Progenitor cell of endocrine pancreas (in vitro differentiated cells): Measurements from ENCODE around the gene ASPRV1. TPM values are rescaled to one million over a fixed set of nuclear protein-coding genes. Genes with fewer than 3 reads are reported as not detected.
"Not testable (repeated sequence)": the region's sequence is repeated elsewhere in the genome, so short reads cannot be mapped to it uniquely, and the experiment has no call there.

Experiments
- DNase-seq: peaks from one replicate; pipeline ENCODE4 v3.0.0; 2021; ENCODE audit warnings: low spot score; ENCODE audit not compliant: unreplicated experiment
- H3K27ac Mint-ChIP-seq: 2 replicates; pipeline ENCODE4 v1.8.0; 2021; ENCODE audit warnings: mild to moderate bottlenecking, moderate library complexity, mixed read lengths
- H3K27me3 Mint-ChIP-seq: 2 replicates; pipeline ENCODE4 v1.8.0; 2021; ENCODE audit warnings: mixed read lengths
- H3K36me3 Mint-ChIP-seq: 2 replicates; pipeline ENCODE4 v1.8.0; 2022; ENCODE audit warnings: mixed read lengths; ENCODE audit not compliant: insufficient read depth
- H3K4me1 Mint-ChIP-seq: 2 replicates; pipeline ENCODE4 v1.8.0; 2021; ENCODE audit warnings: low read depth, mixed read lengths
- H3K4me3 Mint-ChIP-seq: 2 replicates; pipeline ENCODE4 v1.8.0; 2021; ENCODE audit warnings: low read depth, mild to moderate bottlenecking, moderate library complexity, mixed read lengths
- H3K9me3 Mint-ChIP-seq: 2 replicates; pipeline ENCODE4 v1.8.0; 2021; ENCODE audit warnings: low read depth, mixed read lengths
- CTCF ChIP-seq: fragments of 200-600 bp; sonication (generic); IDR thresholded peaks from one replicate; pipeline ENCODE4 v1.5.0; 2021; ENCODE audit warnings: antibody characterized with exemption, mild to moderate bottlenecking; ENCODE audit not compliant: unreplicated experiment
- total RNA-seq: library from RNA; stranded (reverse); gene quantifications from 2 replicates; pipeline ENCODE4 v1.2.1, GENCODE V29; 2021

Gene ASPRV1
- total RNA-seq, 1 donor from 2014 or later, result 1.1 TPM

- TF ChIP-seq CTCF, result no peak
- Mint-ChIP-seq H3K27ac (no peak overlapping the region), H3K4me3 (no peak overlapping the region), H3K36me3 (no peaks in the 10 kb centered on the region), H3K9me3 (no peaks in the 10 kb centered on the region), H3K27me3 (no peaks in the 10 kb centered on the region), H3K4me1 (peaks cover 7% of the 10 kb centered on the region)
- DNase-seq, result no peak
These were observed 45.0 kb upstream of the ASPRV1 start for GRCh38 chr2:70006447-70006784.

- H3K4me1 Mint-ChIP-seq, result peaks cover 7% of the 10 kb centered on the region
- no peak overlapping the region for H3K4me3 Mint-ChIP-seq
- no peaks in the 10 kb centered on the region for H3K36me3 Mint-ChIP-seq
- DNase-seq, result no peak
- H3K9me3 Mint-ChIP-seq, result no peaks in the 10 kb centered on the region
- H3K27ac Mint-ChIP-seq, result no peak overlapping the region
- peak; percentile 10 for TF ChIP-seq CTCF
- no peaks in the 10 kb centered on the region for H3K27me3 Mint-ChIP-seq
These were observed 44.5 kb upstream of the ASPRV1 start for GRCh38 chr2:70005752-70006446.

DNA sequence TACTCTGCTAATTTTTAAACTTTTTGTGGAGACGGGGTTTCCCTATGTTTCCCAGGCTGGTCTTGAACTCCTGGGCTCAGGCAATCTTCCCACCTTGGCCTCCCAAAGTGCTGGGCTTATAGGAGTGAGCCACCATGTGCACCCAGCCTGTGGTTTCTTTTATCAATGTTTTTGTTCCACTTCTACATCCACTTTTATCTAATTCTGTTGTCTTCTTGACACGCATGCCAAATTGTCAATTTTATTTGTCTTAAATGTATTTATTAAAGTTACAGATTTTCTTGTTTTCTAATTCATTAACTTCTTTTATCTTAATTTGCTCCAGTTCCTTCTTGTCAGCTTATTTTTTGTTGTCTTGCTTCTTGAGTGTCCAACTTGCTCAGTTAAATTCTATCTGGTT, 43.8 kb upstream of the ASPRV1 start:
- no peak for TF ChIP-seq CTCF
- Mint-ChIP-seq H3K27me3 (no peaks in the 10 kb centered on the region), H3K27ac (no peak overlapping the region), H3K4me1 (peaks cover 6% of the 10 kb centered on the region), H3K36me3 (no peaks in the 10 kb centered on the region), H3K9me3 (no peaks in the 10 kb centered on the region), H3K4me3 (no peak overlapping the region)
- DNase-seq, result no peak

GRCh38 chr2:70003093-70003830, 41.8 kb upstream of the ASPRV1 start:
- Mint-ChIP-seq H3K4me1 (no peaks in the 10 kb centered on the region), H3K4me3 (no peak overlapping the region), H3K27ac (no peak overlapping the region), H3K9me3 (no peaks in the 10 kb centered on the region), H3K27me3 (no peaks in the 10 kb centered on the region), H3K36me3 (no peaks in the 10 kb centered on the region)
- DNase-seq, result no peak
- no peak for TF ChIP-seq CTCF

DNA sequence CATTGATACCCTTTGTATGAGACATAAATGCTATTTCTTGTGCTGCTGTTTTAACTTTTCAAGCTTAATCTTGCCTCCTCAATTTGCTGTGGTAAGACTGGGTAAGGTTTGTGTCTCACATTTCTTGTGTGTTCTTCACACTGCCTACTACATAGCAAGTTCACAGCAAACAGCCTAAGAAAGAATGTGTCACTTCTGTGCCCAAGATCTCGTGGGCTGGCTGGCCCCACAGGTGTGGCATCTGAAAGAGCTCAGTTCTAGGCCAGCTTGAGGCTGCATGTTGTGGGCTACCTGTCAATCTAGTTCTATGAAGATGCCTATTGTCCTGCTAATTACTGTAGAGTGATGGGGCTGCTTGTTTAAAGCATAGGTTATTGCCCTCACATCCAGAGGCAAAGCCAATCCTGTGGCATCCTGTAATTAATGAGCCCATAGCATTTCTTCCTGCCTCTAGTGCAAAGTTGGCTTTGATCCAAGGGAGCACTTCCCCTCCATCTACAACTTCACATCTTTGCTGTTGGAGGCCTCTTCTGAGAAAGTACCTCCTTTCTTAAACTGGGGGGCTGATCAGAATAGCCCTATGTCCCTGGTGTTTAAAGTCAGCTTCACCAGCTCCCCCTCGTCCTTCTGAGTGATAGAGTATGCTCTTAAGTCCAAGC, 40.9 kb upstream of the ASPRV1 start:
- Mint-ChIP-seq H3K27ac (no peak overlapping the region), H3K4me1 (no peaks in the 10 kb centered on the region), H3K4me3 (no peak overlapping the region), H3K27me3 (no peaks in the 10 kb centered on the region), H3K36me3 (no peaks in the 10 kb centered on the region), H3K9me3 (no peaks in the 10 kb centered on the region)
- no peak for DNase-seq
- TF ChIP-seq CTCF, result no peak

DNA sequence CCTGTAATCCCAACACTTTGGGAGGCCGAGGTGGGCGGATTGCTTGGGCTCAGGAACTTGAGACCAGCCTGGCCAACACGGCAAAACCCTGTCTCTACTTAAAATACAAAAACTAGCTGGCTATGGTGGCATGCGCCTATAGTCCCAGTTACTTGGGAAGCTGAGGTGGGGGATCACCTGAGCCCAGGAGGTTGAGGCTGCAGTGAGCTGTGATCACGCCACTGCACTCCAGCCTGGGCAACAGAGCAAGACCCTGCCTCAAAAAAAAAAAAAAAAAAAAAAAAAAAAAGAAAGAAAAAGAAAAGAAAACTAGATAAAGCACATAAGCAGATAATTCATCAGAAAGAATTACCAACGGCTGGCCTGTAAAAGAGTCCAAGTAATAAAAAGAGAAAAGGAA, 39.1 kb upstream of the ASPRV1 start:
- not testable (repeated sequence) for H3K27me3 Mint-ChIP-seq, DNase-seq, H3K27ac Mint-ChIP-seq, H3K9me3 Mint-ChIP-seq, H3K36me3 Mint-ChIP-seq, H3K4me3 Mint-ChIP-seq, H3K4me1 Mint-ChIP-seq
